SKM-1 (cell line): Measurements from ENCODE around the gene TGFB3.

Experiments
- DNase-seq: peaks from one replicate; lab custom pipeline; 2025; ENCODE audit not compliant: unreplicated experiment; lab: John Stamatoyannopoulos, UW

Gene TGFB3

GRCh38 chr14:75909630-75910029 is 72.2 kb downstream of the TGFB3 start:
- DNase-seq, result no peak
